AG09319 (cell line): Measurements from ENCODE around the gene TMPRSS6.

Experiments used
- DNase-seq: peaks from one replicate; pipeline ENCODE4 v3.0.0-alpha.2; 2010; ENCODE audit warnings: low read depth; ENCODE audit errors: extremely low read depth
- TF ChIP-seq, protein P1 (sequence below): IDR thresholded peaks from 2 replicates; pipeline ENCODE4 v1.5.1; 2011; ENCODE audit warnings: low read depth, mild to moderate bottlenecking, inconsistent platforms, low read length, moderate library complexity

TMPRSS6 gene

DNA sequence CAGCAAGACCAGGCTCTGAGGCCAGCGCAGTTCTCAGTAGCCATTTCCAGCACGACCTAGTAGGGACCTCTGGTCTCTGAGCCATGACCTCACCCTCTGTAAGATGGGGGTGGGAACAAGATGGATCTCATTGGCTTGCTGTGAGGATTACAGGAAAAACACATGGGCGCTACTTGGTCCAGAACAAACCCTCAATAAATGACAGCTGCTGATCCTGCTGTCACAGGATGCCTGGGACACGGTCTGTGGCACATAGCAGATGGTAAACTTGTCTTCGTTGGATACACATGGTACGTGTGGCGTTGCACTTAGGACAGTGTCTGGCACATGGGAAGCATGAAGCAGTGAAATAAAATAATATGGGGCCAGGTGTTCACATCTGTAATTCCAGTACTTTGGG, 62.5 kb downstream of the TMPRSS6 start:
- TF ChIP-seq, protein P1, sequence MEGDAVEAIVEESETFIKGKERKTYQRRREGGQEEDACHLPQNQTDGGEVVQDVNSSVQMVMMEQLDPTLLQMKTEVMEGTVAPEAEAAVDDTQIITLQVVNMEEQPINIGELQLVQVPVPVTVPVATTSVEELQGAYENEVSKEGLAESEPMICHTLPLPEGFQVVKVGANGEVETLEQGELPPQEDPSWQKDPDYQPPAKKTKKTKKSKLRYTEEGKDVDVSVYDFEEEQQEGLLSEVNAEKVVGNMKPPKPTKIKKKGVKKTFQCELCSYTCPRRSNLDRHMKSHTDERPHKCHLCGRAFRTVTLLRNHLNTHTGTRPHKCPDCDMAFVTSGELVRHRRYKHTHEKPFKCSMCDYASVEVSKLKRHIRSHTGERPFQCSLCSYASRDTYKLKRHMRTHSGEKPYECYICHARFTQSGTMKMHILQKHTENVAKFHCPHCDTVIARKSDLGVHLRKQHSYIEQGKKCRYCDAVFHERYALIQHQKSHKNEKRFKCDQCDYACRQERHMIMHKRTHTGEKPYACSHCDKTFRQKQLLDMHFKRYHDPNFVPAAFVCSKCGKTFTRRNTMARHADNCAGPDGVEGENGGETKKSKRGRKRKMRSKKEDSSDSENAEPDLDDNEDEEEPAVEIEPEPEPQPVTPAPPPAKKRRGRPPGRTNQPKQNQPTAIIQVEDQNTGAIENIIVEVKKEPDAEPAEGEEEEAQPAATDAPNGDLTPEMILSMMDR, result no peak
- DNase-seq, result no peak

DNA sequence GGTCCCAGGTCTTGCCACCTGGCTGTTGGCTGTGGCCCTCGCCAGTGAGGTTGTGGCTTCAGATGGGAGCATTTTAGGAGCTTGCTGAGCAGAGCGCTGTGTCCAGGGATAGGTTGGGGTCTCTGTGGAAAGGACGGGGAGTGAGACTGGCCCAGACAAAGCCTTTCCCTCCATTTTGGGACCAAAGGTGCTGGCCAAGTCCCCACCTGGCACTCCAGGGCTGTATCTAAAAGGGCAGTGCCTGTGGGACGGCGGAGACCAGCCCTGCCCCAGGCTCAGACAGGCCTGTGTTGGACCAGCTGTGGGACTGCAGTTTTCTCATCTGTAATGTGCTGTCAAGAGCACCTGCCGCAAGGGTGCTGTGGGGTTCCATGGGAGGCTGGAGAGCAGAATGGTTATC, 62.9 kb downstream of the TMPRSS6 start:
- DNase-seq, result no peak
- TF ChIP-seq, protein P1, result no peak

DNA sequence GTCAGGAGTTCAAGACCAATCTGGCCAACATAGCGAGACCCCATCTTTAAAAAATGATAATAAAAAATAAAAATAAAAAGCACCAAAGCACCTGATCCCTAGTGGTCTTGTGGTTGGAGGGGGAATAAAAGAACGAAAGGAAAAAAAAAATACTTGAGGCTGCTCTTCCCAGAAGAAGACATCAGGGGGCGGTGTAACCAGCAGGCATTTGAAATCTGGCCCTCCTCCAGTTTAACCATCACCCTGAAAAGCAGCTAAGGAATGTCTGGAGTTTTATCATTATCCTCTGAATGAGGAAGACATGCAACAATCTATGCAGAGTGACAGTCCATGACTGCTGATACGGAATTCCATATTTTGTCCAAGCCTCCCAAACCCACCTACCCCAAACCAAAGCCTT, 63.6 kb downstream of the TMPRSS6 start:
- TF ChIP-seq, protein P1, result peak; percentile 47
- no peak for DNase-seq

DNA sequence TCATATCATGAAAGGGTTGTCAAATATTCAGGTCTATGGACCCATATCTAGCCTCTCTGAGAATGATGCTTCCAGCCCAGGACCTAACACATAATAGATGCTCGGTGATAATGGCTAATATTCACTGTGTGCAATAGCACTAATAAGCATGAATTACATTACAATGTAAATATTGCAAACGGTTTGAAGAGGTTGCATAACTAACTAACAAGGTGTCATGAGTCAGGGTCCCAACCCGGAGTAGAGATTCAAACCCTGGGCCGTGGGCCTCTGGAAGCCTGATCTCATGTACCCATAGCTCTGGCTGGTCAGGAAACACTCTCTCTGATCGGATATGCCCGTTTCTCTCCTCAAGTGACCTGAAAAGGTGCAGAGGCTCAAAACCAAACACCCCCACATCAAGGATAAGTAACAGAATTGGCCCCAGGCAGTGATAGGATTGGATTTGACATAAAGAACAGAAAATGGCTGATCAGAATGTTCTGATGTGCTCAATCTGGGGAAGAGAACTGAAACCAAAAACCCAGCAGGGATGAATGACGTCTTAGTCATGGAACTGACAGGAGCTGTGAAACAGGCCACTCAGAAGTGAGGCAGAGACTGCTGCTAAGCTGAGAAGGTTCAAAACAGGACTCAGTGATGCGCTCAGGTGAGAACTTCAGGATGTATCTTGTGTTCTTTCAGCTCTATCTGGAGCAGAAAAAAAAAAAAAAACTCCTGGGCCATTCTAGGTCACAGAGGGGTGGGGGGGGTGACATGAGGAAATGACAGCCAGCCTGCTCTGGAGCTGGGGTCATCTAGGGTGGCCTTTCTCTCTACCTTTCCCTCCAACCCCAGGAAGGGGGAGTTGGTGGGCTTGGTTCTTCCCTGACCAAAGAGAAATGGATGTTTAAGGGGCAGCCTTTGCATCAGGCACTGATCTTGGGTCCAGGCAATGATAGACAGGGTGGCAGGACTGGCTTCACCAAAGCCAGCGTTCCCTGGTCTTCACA, 64.6 kb downstream of the TMPRSS6 start:
- DNase-seq, result no peak
- TF ChIP-seq, protein P1, result no peak

DNA sequence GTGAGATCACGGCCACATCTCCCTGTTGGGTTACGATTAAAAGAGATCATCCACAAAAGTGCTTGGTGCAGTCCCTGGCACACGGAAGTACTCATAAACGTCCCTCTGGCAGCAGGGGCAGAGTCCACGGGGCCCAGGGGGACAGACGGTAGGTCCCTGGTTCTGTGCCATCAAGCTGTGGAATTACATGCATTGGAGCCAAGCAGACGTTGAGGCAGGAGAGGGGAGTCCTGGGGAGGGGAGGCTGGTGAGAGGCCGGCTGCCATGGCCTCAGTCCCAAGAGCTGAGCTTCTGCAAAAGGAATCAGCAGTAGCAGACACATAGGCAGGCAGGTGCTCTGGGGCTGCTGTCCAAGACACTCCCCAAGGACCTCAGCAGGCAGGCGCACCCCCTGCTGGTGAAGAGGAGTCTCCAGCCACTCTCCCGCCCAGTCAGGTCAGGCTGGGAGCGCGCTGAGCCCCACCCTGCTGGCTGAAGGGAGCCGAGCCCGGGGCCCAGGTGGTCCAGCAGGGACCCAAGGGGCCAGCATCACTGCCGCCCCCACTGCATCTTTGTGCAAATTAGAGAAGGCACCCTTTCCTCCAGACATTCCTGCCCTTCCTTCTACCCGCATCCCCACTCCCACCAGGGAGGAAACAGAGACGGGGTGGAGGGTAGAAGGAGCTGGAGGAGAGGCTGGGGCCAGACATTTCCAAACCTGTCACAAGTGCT, 65.5 kb downstream of the TMPRSS6 start:
- TF ChIP-seq, protein P1, result peak; percentile 24
- no peak for DNase-seq

DNA sequence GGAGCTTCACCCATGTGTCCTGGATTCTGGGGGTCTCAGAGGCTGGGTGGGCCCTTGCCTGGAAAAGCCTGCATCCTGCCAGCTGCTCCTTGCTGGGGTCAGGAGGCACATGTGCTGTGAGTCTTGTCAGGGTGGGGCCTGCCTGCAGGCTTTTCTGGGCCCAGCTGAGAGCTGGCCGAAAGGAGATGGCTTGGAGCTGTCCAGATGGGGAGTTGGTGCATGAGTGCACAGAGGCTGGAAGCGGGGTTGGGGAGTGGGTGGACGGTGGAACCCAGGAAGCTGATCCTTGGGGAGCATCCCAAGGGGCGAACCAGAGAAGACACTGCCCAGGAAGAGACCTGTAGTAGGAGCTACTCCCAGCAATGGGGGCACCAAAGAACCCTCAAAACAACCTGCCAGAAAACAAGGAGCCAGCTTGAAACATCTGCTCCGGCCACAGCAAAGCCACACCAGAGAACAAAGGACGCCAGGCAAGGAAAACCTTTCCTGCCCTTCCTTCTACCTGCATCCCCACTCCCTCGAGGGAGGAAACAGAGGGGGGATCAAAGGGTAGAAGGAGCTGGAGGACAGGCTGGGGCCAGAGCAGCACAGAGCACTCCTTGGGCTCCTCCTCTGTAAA, 66.2 kb downstream of the TMPRSS6 start:
- DNase-seq, result no peak

More for the DNA sequence above, 66.2 kb downstream of the TMPRSS6 start:
- TF ChIP-seq, protein P1, result no peak
